Measurements from ENCODE around the gene TWF2.
A peak's percentile ranks its signal among the peaks of the same experiment; 100 is the strongest.
"Not testable (repeated sequence)": the region's sequence is repeated elsewhere in the genome, so short reads cannot be mapped to it uniquely, and the experiment has no call there.

The TWF2 gene

GRCh38 chr3:52238761-52239701, at the start of gene TWF2:
Gene TWF2, minus strand, starts transcription at chr3:52239158. Its CDS starts 142 bp downstream, at chr3:52239016.
- DNase-seq (ENCODE audit: low read depth in 3 of 3), result peak; percentile 74 to 90 (median 88)

GRCh38 chr3:52288674-52289073, 49.7 kb upstream of the TWF2 start:
- no peak for DNase-seq (ENCODE audit: low read depth in 3 of 3)

- DNase-seq (ENCODE audit: low read depth in 3 of 3), result no peak
Observed at GRCh38 chr3:52286777-52287110, 47.8 kb upstream of the TWF2 start.

GRCh38 chr3:52284051-52284450, 45.1 kb upstream of the TWF2 start:
- not testable (repeated sequence) for DNase-seq (ENCODE audit: low read depth in 3 of 3)

GRCh38 chr3:52283306-52283705, 44.3 kb upstream of the TWF2 start:
- DNase-seq (ENCODE audit: low read depth in 3 of 3), result no peak

GRCh38 chr3:52281981-52282801, 43.2 kb upstream of the TWF2 start:
- peak in 1 of 3 experiments; percentile 29 for DNase-seq (ENCODE audit: low read depth in 3 of 3)

GRCh38 chr3:52280050-52280461, 41.1 kb upstream of the TWF2 start:
- DNase-seq (ENCODE audit: low read depth in 3 of 3), result no peak

GRCh38 chr3:52279596-52279995, 40.6 kb upstream of the TWF2 start:
- DNase-seq (ENCODE audit: low read depth in 3 of 3), result no peak

- peak; percentile 93 to 99 (median 96) for DNase-seq (ENCODE audit: low read depth in 3 of 3)
Observed at GRCh38 chr3:52278510-52279069, 39.6 kb upstream of the TWF2 start, which contains the start of gene WDR82. Gene WDR82, minus strand, starts transcription at chr3:52278649. Its CDS starts 288 bp downstream, at chr3:52278361.

GRCh38 chr3:52277972-52278509, 39.1 kb upstream of the TWF2 start:
- peak in 2 of 3 experiments; percentile 40 to 67 for DNase-seq (ENCODE audit: low read depth in 3 of 3)

- DNase-seq (ENCODE audit: low read depth in 3 of 3), result peak; percentile 47 to 55 (median 54)
Observed at GRCh38 chr3:52277071-52277964, 38.4 kb upstream of the TWF2 start.

GRCh38 chr3:52274781-52275180, 35.8 kb upstream of the TWF2 start:
- not testable (repeated sequence) for DNase-seq (ENCODE audit: low read depth in 3 of 3)

- DNase-seq (ENCODE audit: low read depth in 3 of 3), result no peak
Observed at GRCh38 chr3:52272831-52273230, 33.9 kb upstream of the TWF2 start.

- not testable (repeated sequence) for DNase-seq (ENCODE audit: low read depth in 3 of 3)
Observed at GRCh38 chr3:52272172-52272571, 33.2 kb upstream of the TWF2 start.

GRCh38 chr3:52270252-52270754, 31.3 kb upstream of the TWF2 start:
- DNase-seq (ENCODE audit: low read depth in 3 of 3), result no peak

- no peak for DNase-seq (ENCODE audit: low read depth in 3 of 3)
Observed at GRCh38 chr3:52269776-52270175, 30.8 kb upstream of the TWF2 start.

GRCh38 chr3:52268036-52268435, 29.1 kb upstream of the TWF2 start:
- peak in 1 of 3 experiments; percentile 53 for DNase-seq (ENCODE audit: low read depth in 3 of 3)

GRCh38 chr3:52265387-52265786, 26.4 kb upstream of the TWF2 start:
- DNase-seq (ENCODE audit: low read depth in 3 of 3), result no peak

- no peak for DNase-seq (ENCODE audit: low read depth in 3 of 3)
Observed at GRCh38 chr3:52262447-52262846, 23.5 kb upstream of the TWF2 start.

- no peak for DNase-seq (ENCODE audit: low read depth in 3 of 3)
Observed at GRCh38 chr3:52259448-52259847, 20.5 kb upstream of the TWF2 start.

GRCh38 chr3:52259035-52259434, 20.1 kb upstream of the TWF2 start:
- no peak for DNase-seq (ENCODE audit: low read depth in 3 of 3)

Data from stimulated activated CD4-positive, alpha-beta T cell treated with anti-CD3 and anti-CD28 coated beads, TNF-alpha, amount 100 ng/mL, for 4 hours (primary cell).